Measurements from ENCODE around the gene ACOT11. TPM values are rescaled to one million over a fixed set of nuclear protein-coding genes. Genes with fewer than 3 reads are reported as not detected.

The ACOT11 gene
- total RNA-seq, 1 donor from 2014 or later: 0.35 TPM

DNA sequence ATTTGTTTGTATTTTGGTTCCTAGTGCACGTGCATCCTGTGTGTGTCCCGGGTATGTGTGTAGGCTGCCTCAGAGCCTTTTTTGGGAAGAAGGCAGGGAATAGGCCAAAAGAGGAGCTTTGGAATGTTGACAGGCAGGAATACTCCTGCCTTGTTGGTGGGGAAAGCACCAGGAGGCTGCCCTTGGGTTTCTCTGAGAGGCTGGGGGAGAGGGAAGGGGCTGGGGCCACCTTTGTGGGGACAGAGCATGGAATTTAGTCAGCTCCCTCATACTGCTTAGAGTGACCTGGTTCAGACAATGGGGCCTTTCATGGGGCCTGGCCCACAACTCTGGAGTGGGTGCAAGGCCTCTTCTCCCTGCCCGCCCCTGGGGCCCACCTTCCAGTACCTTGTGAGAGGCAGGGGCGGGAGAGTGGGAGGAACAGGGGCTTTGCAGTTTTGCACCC, 31.3 kb downstream of the ACOT11 start:
- DNase-seq (ENCODE audit: extremely low spot score, unreplicated experiment): no peak
- TF ChIP-seq, protein P1, sequence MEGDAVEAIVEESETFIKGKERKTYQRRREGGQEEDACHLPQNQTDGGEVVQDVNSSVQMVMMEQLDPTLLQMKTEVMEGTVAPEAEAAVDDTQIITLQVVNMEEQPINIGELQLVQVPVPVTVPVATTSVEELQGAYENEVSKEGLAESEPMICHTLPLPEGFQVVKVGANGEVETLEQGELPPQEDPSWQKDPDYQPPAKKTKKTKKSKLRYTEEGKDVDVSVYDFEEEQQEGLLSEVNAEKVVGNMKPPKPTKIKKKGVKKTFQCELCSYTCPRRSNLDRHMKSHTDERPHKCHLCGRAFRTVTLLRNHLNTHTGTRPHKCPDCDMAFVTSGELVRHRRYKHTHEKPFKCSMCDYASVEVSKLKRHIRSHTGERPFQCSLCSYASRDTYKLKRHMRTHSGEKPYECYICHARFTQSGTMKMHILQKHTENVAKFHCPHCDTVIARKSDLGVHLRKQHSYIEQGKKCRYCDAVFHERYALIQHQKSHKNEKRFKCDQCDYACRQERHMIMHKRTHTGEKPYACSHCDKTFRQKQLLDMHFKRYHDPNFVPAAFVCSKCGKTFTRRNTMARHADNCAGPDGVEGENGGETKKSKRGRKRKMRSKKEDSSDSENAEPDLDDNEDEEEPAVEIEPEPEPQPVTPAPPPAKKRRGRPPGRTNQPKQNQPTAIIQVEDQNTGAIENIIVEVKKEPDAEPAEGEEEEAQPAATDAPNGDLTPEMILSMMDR (IDR thresholded peaks at IDR 0.05): no peak
- peaks cover 1% of the 10 kb centered on the region for H3K36me3 Mint-ChIP-seq (ENCODE audit: unreplicated experiment)
- no peaks in the 10 kb centered on the region for H3K9me3 Mint-ChIP-seq (ENCODE audit: unreplicated experiment)
- H3K4me3 Mint-ChIP-seq (ENCODE audit: unreplicated experiment): no peak overlapping the region
- H3K27me3 Mint-ChIP-seq (ENCODE audit: unreplicated experiment): no peaks in the 10 kb centered on the region
- H3K27ac Mint-ChIP-seq (ENCODE audit: unreplicated experiment): no peak overlapping the region
- H3K4me1 Mint-ChIP-seq (ENCODE audit: unreplicated experiment): peaks cover 7% of the 10 kb centered on the region

DNA sequence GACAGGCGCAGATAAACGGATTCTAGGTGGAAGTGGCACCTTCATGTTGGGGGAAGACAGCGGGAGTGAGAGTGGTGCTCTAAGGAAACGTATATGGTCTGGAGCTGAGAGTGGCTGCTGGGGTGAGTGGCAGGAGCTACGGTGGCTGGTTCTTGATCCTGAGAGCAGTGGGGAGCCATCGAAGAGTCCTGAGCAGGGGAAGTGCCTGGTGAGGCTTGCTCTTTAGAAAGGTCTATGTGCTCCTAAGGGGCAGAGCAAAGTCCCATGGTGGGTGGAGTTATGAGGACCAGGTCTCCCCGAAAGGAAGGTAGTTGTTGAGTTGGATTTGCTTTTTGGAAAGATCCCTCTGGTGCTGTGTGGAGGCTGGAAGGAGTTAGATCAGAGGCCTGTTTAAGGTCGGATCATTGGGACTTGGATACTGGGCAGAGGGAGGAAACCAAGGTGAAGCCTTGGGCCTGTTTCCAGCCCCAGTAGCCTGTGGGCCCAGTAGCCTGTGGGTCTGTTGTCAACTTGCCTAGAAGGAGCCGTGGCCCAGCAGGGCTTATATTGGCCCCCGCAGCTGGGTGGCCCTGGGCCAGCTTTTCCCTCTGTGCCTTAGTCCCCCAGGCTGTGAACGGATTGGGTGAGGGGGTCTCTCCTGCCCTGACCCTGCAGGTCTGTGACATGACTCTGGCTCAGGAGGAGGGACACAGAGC, 33.0 kb downstream of the ACOT11 start:
- Mint-ChIP-seq H3K27ac (ENCODE audit: unreplicated experiment) (no peak overlapping the region), H3K4me3 (ENCODE audit: unreplicated experiment) (no peak overlapping the region)

DNA sequence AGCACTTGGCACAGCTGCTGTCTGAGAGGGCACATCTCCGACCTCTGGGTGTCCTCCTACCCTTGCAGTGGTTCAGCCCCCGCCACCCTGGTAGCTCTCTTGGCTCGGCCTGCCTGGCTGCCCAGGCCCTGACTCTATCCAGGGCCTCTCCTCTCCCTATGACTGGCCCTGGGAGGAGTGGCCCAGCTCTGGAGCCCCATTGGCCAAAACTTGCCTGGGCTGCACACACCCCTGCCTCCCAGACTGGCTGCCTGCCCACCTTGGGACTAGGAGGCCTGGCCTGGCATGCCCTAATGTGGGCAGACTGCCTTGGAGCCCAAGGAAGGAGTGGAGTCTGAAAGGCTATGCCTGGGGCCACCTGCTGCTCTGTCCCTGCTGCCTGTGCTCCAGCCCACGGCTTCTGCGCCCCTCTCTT, 33.6 kb downstream of the ACOT11 start:
- Mint-ChIP-seq H3K27me3 (ENCODE audit: unreplicated experiment) (no peaks in the 10 kb centered on the region), H3K4me1 (ENCODE audit: unreplicated experiment) (peaks cover 7% of the 10 kb centered on the region), H3K4me3 (ENCODE audit: unreplicated experiment) (no peak overlapping the region), H3K9me3 (ENCODE audit: unreplicated experiment) (no peaks in the 10 kb centered on the region), H3K36me3 (ENCODE audit: unreplicated experiment) (no peaks in the 10 kb centered on the region), H3K27ac (ENCODE audit: unreplicated experiment) (no peak overlapping the region)
- DNase-seq (ENCODE audit: extremely low spot score, unreplicated experiment): no peak
- TF ChIP-seq, protein P1 (IDR thresholded peaks at IDR 0.05): no peak

More for the DNA sequence above, 33.0 kb downstream of the ACOT11 start:
- no peak for DNase-seq (ENCODE audit: extremely low spot score, unreplicated experiment)
- Mint-ChIP-seq H3K4me1 (ENCODE audit: unreplicated experiment) (peaks cover 7% of the 10 kb centered on the region), H3K36me3 (ENCODE audit: unreplicated experiment) (no peaks in the 10 kb centered on the region), H3K9me3 (ENCODE audit: unreplicated experiment) (no peaks in the 10 kb centered on the region), H3K27me3 (ENCODE audit: unreplicated experiment) (no peaks in the 10 kb centered on the region)
- TF ChIP-seq, protein P1 (IDR thresholded peaks at IDR 0.05): no peak

DNA sequence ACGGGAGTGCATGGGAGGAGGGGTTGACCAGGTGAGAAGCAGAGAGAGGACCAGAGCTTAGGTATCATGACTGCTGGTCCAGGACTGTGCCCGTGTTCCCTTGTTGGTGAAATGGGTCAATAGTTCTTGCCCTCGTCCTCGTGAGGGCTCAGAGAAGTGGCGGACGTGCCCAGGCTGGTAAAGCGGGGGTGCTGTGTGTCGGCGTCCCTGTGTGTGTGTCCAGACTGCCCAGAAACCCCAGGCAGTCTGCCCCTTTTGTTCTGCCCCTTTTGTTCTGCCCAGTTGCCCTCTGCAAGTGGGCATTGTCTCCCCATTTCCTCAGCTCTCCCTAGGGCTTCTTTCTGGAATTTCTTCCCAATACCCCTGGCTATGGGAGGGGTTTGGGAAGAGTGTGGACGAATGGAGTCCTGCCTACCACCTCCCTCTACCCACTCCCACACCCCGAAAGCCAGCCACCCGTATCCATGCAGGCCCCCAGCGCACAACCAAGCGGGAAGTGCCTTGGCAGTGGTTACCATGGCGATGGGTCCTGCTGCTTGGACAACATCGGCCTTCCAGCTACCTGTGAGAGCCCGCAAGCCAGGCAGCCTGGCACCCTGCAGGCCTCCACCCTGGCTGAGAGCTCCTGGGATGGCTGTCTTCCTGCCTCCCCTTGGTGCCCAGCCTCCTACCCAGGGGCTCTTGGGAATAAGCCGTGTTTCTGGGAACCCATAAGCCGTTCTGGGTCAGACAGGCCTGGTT, 34.7 kb downstream of the ACOT11 start:
- no peaks in the 10 kb centered on the region for H3K27me3 Mint-ChIP-seq (ENCODE audit: unreplicated experiment)
- no peaks in the 10 kb centered on the region for H3K36me3 Mint-ChIP-seq (ENCODE audit: unreplicated experiment)
- H3K9me3 Mint-ChIP-seq (ENCODE audit: unreplicated experiment): no peaks in the 10 kb centered on the region
- no peak overlapping the region for H3K27ac Mint-ChIP-seq (ENCODE audit: unreplicated experiment)
- peaks cover 5% of the 10 kb centered on the region for H3K4me1 Mint-ChIP-seq (ENCODE audit: unreplicated experiment)
- no peak overlapping the region for H3K4me3 Mint-ChIP-seq (ENCODE audit: unreplicated experiment)
- TF ChIP-seq, protein P1 (IDR thresholded peaks at IDR 0.05): no peak
- DNase-seq (ENCODE audit: extremely low spot score, unreplicated experiment): no peak

DNA sequence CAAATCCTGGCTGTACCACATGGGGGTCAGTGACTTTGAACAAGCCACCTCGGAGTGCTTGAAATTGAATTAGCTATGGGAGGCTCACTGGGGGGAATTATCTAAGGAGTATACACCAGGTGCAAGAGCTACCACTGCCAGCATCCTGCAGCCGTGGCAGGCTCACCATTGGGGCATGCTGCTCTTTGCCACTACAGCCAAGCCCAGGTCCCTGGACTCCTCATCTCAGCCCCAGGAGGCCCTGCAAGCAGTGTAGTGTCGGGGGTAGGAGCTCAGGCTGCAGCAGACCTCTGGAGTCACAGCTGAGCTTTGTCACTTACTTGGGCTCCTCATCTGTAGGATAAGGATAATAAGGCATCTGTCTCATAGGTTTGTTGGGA, 35.3 kb downstream of the ACOT11 start:
- no peak overlapping the region for H3K4me3 Mint-ChIP-seq (ENCODE audit: unreplicated experiment)
- TF ChIP-seq, protein P1 (IDR thresholded peaks at IDR 0.05): no peak
- no peaks in the 10 kb centered on the region for H3K9me3 Mint-ChIP-seq (ENCODE audit: unreplicated experiment)
- H3K27ac Mint-ChIP-seq (ENCODE audit: unreplicated experiment): no peak overlapping the region
- H3K36me3 Mint-ChIP-seq (ENCODE audit: unreplicated experiment): no peaks in the 10 kb centered on the region
- DNase-seq (ENCODE audit: extremely low spot score, unreplicated experiment): no peak
- H3K4me1 Mint-ChIP-seq (ENCODE audit: unreplicated experiment): peaks cover 4% of the 10 kb centered on the region
- H3K27me3 Mint-ChIP-seq (ENCODE audit: unreplicated experiment): no peaks in the 10 kb centered on the region

Data from osteocyte (in vitro differentiated cells).